ENCODE data around the gene MYH16.

GRCh38 chr7:99292127-99292526, 19.5 kb downstream of the MYH16 start:
- TF ChIP-seq POLR2AphosphoS5 (IDR thresholded peaks at IDR 0.05; ENCODE audit: low read depth, low read length) (no peak), TAF1 (IDR thresholded peaks at IDR 0.05; ENCODE audit: borderline replicate concordance, insufficient read depth, low read length) (no peak), SIN3A (IDR thresholded peaks at IDR 0.05; ENCODE audit: borderline replicate concordance, insufficient read depth, low read length) (no peak), REST (IDR thresholded peaks at IDR 0.05; ENCODE audit: insufficient read depth in 1 of 2, low read depth in 2 of 2, low read length in 2 of 2) (no peak)
